Erythroblast (primary cell): ENCODE measurements around the gene PCDHB13.

Experiments
- GATA1 ChIP-seq: IDR thresholded peaks from 2 replicates; pipeline ENCODE4 v1.6.1; 2011; ENCODE audit warnings: low read depth, mild to moderate bottlenecking, control low read depth, low read length, moderate library complexity
- POLR2A ChIP-seq: IDR thresholded peaks from 2 replicates; pipeline ENCODE4 v1.6.1; 2011; ENCODE audit warnings: mild to moderate bottlenecking, low read length

GRCh38 chr5:141192110-141192725, 21.5 kb upstream of the PCDHB13 start, which contains the start of gene PCDHB10:
- TF ChIP-seq POLR2A (no peak), GATA1 (no peak)
